K562 treated with DMSO at 1 percent for 12 hours (cell line): ENCODE data around the gene CD226. TPM values are rescaled to one million over a fixed set of nuclear protein-coding genes. Genes with fewer than 3 reads are reported as not detected.

Source experiments
- total RNA-seq: library from RNA; unstranded; fragments of 300-600 nt; gene quantifications from 2 replicates; pipeline ENCODE4 v1.2.3, GENCODE V29; 2022; ENCODE audit not compliant: insufficient read depth

The CD226 gene
- 0.54 TPM in 1 of 2 replicates, not detected in the other for total RNA-seq

DNA sequence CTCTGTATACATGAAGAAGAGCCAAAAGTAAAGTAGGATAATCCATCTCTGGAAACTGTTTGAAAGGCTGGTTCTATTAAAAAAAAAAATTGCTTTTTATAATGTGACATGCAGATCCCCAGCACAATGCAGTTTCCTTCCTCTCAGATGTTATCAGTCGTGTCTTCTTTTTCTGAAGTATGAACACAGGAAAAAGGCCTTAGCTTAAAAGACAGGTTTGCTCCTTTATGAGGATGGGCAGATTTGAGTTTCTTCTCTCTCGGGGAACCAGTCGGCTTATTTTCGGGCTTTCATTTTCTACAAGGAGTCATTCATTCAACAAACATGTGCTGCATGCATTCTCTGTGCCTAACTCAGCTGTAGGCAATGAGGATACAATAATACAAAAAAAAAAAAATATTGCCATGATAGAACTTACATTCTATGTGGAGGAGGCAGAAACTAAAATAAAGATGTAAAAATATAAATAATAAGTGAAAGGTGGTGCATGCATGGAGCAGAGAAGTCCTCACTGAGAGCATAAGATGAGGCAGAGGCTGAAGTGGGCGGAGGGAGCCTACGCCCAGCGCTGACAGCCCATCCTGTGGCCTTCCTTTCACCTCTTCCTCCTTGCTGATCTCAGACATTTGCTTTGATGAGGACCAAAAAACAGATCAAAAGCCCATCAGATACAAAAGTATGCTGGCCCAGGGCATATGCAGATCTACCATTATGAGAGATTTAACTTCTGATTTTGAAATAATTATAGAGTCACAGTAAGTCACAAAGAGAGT is at the start of gene CD226:
TSS of gene CD226 (minus strand) at position 513 of the 773 bp plus-strand sequence. CDS start at position 46, 467 bp downstream.

